GM19397 (cell line): Measurements from ENCODE around the gene KIF1A.

Source experiments
- ATAC-seq: cut with Tn5 transposase; IDR thresholded peaks from one replicate; pipeline ENCODE4 v1.9.1; 2021; ENCODE audit warnings: mild to moderate bottlenecking, moderate library complexity; ENCODE audit not compliant: unreplicated experiment

Gene KIF1A

DNA sequence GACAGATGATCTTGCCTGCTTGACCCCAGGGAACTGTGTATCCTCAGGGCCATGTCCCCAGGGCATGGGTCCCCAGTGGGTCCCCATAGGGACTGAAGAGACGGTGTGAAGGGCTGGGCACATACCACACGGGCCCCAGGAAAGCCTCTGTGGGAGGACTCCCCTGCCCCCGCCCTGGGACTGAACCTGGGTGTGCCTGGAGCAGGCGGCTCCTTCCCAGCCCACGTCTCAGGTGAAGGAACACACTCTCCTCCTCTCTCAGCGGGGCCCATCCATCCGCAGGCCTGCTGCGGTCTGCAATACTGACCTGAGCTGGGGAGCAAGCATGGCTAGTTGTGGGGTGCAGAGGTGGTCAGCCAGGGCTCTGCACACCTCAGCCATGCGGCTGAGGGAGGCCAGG is 45.2 kb downstream of the KIF1A start:
- no peak for ATAC-seq

- ATAC-seq = no peak
Measured at GRCh38 chr2:240769096-240769495, 50.9 kb downstream of the KIF1A start.

DNA sequence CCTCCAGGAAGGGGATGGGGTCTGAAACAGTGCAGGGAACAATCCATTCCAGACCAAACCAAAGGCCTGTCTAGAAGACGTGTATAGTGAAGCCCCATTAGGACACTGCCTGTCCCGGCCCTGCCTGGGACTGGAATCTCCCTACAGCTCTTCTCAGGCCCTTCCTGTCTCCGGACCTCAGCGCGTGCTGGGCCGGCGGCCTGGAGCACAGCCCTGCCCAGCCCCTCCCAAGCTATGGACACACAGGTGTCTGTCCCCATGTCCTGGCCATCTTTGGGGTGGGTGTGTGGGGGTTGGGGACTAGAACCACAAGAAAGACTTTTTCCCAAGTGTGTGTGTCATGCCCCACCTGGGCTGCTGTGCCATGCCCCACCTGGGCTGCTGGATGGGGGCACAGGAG is 51.8 kb downstream of the KIF1A start:
- no peak for ATAC-seq

GRCh38 chr2:240767341-240767740 is 52.7 kb downstream of the KIF1A start:
- no peak for ATAC-seq

DNA sequence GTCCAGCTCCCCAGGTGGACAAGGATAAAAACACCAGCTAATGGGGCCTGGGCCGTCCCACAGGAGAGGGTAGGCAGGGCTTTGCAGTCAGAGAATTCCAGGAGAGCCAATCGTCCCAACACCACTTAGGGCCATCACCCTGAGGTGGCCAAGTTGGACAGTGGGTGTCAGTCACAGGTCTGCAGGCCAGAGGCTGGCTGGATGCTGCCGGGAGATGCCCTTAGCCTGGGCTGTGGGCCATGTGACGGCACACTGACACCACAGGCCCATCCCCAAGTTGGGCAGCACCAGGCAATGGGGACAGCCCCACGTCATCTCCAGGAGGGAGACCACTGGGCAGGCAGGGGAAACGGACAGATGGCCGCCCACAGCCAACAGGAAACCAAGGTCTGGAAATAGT is 53.9 kb downstream of the KIF1A start:
- no peak for ATAC-seq

- ATAC-seq = no peak
Measured at GRCh38 chr2:240765007-240765406, 55.0 kb downstream of the KIF1A start.

- ATAC-seq = no peak
Measured at GRCh38 chr2:240764605-240765004, 55.4 kb downstream of the KIF1A start.

DNA sequence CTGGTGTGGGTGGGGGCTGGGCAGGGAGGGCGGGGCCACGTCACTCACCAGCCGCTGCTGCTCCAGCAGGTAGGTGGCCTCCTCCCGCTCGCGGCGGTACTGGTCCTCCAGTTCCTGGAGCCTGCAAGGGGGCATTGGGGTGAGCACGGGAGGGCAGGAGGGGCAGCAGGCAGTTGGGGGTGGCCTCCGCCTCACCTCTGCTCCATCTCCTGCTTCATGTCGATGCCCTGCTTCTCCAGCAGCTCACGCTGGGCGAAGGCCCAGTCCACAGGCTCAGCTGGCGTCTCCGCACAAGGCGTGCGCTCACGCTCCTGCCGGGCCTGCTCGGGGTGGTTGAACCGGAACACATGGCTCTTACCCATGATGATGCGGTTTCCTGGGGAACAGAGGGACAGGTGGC is 57.0 kb downstream of the KIF1A start:
- no peak for ATAC-seq

- ATAC-seq = no peak
Measured at GRCh38 chr2:240762249-240762648, 57.8 kb downstream of the KIF1A start.

DNA sequence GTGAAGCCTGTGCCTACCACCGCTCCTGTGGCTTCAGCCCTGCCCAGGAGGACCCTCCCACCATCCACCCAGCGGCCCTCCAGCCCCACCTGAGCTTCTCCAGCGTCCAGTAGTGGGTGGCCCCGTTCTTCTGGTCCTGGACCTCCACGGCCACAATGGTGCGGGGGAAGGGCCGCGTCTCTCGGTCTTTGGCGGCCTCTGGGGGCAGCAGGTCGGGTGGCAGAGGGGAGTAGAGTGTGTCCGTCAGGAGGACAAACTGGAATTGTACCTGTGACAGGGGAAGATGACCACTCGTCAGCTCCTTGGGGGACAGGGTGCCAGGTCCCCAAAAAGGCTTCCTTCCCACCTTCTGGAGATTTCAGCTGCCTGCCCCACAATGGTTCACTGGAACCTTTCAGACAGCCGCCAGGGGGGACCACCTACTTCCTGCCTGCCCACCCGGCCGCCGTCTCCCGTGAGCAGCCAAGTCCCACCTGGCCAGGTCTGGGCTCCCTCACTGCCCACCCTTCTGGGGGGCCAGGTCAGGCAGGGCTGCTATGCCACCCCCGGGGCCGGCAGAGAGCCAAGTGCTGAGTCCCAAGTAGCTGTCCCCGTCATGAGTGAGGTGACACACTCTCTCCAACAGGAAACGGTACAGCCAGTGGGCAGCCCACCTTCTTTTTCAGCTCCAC is 59.3 kb downstream of the KIF1A start:
- ATAC-seq = no peak

GRCh38 chr2:240760121-240760520 is 59.9 kb downstream of the KIF1A start:
- no peak for ATAC-seq

GRCh38 chr2:240759459-240759858 is 60.6 kb downstream of the KIF1A start:
- ATAC-seq = no peak

DNA sequence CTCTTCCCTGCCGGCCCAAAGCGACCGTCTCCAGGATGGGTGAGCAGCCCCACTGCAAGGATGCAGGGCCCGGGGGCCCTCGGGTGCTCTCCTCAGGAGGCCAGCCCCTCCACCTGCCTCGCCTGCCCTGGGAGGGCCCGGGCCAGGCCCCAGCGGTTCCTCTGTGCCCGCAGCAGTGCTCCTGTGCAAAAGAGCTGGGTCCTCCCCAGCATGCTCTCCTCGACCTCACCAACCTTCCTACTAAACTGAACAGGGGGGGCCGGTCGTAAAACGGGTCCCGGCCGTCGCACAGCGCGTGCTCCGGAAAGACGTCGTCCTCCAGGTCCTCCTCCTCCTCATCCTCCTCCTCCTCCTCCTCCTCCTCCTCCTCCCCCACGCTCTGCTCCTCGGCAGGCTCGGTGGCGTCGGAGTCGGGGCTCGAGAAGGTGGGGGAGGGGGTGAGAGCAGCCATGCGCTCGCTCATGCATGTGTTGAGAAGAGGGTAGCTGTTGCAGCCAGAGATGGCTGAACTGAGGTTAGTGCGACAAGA is 62.9 kb downstream of the KIF1A start:
- ATAC-seq = no peak

GRCh38 chr2:240752209-240752608 is 67.8 kb downstream of the KIF1A start:
- ATAC-seq = no peak

DNA sequence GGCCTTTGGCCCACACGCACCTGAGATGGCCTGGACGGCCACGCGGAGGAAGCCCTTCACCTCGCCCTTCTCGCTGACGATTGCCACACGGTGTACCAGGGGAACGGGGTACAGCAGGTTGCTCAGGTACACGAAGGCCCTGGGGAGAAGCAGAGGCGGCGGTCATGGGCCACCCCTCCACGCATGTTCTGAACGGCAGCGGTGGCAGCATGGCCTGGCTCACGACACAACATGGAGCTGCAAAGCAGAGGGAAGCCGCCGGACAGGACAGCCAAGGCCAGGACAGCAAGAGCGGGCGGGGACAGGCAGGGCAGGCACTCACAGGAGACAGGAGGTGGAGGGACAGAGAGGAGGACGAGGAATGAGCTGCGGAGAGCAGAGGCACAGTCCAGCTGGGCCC is 69.6 kb downstream of the KIF1A start:
- ATAC-seq = no peak

GRCh38 chr2:240749516-240749915 is 70.5 kb downstream of the KIF1A start:
- no peak for ATAC-seq

DNA sequence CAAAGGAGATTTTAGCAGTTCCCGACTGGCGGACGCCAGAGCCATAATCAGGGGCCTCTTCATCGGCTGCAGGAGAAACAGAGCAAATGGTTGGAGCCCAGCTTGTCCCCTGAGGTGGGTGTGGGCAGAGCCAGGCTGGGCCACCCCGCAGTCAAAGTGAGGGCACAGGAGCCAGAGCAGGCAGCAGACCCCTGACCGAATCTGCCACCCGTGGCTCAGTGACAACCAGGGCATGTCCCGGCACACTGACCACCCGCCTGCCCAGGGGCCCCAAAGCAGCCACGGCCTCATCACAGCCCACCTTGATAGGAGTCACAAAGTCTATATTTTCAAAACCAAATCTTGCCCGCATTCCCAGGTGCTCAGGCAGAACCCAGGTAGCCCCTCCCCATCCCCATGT is 72.8 kb downstream of the KIF1A start:
- ATAC-seq = no peak

DNA sequence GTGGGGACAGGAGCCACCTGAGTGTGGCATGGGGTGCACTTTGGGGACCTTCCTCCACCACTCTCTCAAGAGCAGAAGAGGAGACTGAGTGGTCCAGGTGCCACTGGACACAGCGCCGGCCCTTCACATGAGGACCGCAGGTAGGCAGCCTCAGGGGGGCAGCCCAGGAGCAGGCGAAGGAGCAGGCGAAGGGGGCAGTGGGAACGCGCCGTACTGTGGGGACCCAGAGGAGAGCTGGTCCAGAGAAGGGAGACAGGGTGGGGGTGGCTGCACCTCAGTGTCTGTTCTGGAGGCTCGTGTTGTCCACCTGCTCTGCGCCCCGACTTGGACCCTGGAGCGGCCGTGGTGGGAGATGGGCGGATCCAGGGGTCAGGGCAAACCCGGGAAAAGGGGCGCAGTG is 73.3 kb downstream of the KIF1A start:
- no peak for ATAC-seq

DNA sequence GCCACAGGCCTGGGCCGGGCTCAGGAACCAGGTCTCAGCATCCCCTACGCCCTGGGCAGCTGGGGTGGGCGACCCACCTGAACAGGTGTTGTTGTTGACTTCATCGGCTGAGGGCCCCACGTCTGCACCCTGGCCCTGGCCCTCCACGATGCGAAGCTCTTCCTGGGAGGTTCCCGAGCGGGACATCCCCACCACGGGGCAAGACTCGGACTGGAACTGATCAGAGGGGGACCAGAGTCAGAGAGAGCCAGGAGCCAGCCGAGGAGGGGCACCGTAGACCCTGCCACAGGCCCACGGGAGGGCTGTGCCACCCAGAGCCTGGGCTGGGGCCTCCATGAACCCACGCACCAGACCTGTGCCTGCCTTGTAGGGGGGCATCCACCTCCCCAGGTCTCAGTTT is 74.1 kb downstream of the KIF1A start:
- no peak for ATAC-seq

- ATAC-seq = no peak
Measured at GRCh38 chr2:240745456-240745855, 74.6 kb downstream of the KIF1A start.

DNA sequence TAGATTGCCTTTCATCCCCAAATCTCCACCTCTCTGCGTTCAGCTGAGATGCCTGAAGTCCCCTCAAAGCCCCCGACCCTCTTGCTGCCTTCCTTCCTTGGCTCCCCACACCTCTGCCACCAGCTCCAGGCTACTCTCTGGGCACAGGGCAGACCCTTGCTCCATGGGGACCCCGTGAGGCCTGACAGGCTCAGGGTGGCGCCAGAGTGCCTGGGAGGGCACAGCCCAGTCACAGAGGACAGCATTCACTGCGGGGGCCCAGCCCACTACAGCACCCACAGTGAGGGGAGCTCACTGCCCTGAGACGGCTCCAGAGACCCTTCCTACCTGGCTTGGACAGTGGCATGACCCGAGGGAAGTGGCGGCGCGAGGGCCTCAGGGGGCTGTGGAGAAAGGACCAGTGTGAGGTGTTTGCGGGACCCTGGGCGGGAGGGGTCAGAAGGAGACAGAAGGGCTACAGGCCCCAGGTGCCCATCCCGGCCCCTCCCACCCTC is 77.4 kb downstream of the KIF1A start:
- no peak for ATAC-seq

- no peak for ATAC-seq
Measured at GRCh38 chr2:240741091-240741490, 78.9 kb downstream of the KIF1A start.

DNA sequence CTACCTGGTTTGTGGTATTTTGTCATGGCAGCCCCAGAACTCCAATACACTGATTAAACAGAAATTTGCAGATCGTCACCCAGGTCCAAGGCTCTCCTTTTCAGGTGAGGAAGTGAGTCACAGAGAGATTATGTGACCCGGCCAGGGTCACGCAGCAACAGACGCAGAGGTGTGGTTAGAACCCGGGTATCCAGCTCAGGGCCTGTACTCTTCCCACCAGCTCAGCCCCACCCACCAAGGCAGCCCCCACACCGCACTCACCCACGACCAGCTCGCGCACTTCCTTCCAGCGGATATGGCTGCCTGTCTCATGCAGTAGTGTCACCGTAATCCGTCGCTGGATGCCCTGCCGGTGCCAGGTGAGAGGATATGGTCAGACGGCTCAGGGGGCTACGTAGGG is 80.2 kb downstream of the KIF1A start:
- no peak for ATAC-seq
